Peyer's patch (tissue), 4 donors: ENCODE data around the gene AMDHD2.

Source experiments
- POLR2A ChIP-seq, 2 donors: fragments of 450-650 bp; IDR thresholded peaks; one replicate each; pipeline ENCODE4 v1.5.1; 2017; ENCODE audit warnings: antibody characterized with exemption in 2 of 2, mild to moderate bottlenecking in 2 of 2, moderate library complexity in 2 of 2
- TF ChIP-seq, protein P1 (sequence below), 6 experiments: fragments of 450-650 bp in 4 of 6; fragments of 200-600 bp in 2 of 6; sonication (generic) in 1 of 6; IDR thresholded peaks; one replicate each; pipeline ENCODE4 v1.5.1; 2017 to 2019; ENCODE audit warnings: antibody characterized with exemption in 6 of 6, mild to moderate bottlenecking in 3 of 6, moderate library complexity in 1 of 6

DNA sequence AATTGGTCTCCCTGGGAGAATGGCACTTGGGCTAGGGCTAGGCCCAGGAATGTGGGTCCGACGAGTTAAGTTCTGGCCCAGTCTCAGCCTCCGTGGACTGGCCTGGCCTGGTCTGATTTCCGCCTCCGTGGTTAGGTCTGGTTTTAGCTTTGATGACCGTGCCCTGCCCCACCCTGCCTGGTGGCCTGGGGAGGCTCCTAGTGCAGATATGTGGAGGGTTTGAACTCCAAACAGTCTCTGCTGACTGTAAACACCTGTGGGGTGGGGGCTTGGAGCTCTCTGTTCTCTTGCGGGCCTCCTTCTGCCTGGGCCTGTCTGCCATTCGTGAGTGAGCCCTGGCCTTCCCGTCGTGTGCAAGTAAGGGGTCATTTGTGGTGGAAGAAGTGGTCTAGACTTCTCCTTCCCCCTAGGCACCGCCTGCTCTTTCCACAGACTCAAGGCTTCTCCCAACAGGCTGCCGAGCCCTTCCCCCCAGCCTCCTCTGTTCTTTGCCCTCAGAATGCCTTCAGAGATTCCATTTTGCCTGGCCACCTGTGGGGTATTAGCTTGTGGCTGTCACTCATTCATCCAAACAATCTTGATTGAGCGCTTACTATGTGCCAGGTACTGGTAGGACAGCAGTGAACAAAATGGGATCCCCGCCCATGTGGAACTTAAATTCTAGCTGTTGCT, 4.9 kb upstream of the AMDHD2 start:
- TF ChIP-seq, protein P1, sequence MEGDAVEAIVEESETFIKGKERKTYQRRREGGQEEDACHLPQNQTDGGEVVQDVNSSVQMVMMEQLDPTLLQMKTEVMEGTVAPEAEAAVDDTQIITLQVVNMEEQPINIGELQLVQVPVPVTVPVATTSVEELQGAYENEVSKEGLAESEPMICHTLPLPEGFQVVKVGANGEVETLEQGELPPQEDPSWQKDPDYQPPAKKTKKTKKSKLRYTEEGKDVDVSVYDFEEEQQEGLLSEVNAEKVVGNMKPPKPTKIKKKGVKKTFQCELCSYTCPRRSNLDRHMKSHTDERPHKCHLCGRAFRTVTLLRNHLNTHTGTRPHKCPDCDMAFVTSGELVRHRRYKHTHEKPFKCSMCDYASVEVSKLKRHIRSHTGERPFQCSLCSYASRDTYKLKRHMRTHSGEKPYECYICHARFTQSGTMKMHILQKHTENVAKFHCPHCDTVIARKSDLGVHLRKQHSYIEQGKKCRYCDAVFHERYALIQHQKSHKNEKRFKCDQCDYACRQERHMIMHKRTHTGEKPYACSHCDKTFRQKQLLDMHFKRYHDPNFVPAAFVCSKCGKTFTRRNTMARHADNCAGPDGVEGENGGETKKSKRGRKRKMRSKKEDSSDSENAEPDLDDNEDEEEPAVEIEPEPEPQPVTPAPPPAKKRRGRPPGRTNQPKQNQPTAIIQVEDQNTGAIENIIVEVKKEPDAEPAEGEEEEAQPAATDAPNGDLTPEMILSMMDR (IDR thresholded peaks at IDR 0.05), result no peak
- TF ChIP-seq POLR2A (IDR thresholded peaks at IDR 0.05), result no peak
